HG02763 (cell line): ENCODE results near the gene ZNF496.
"Not testable (repeated sequence)": the region's sequence is repeated elsewhere in the genome, so short reads cannot be mapped to it uniquely, and the experiment has no call there.

Experiments
- ATAC-seq: cut with Tn5 transposase; IDR thresholded peaks from one replicate; pipeline ENCODE4 v1.9.1; 2021; ENCODE audit warnings: mild to moderate bottlenecking, moderate library complexity; ENCODE audit not compliant: unreplicated experiment

The ZNF496 gene

GRCh38 chr1:247331525-247332214 is at the start of gene ZNF496:
ZNF496 (minus strand) TSS chr1:247331867; CDS start chr1:247329578, 2,289 bp downstream.
- peak; percentile 61 for ATAC-seq

- ATAC-seq: no peak
These were observed 46.8 kb upstream of the ZNF496 start for GRCh38 chr1:247378334-247379073.

- ATAC-seq: not testable (repeated sequence)
These were observed 46.0 kb upstream of the ZNF496 start for GRCh38 chr1:247377656-247378055.

GRCh38 chr1:247376659-247377058 is 45.0 kb upstream of the ZNF496 start:
- no peak for ATAC-seq

- ATAC-seq: no peak
These were observed 44.1 kb upstream of the ZNF496 start for GRCh38 chr1:247375747-247376146.

- not testable (repeated sequence) for ATAC-seq
These were observed 43.1 kb upstream of the ZNF496 start for GRCh38 chr1:247374651-247375334.

- peak; percentile 74 for ATAC-seq
These were observed 42.1 kb upstream of the ZNF496 start for GRCh38 chr1:247373721-247374141.

- ATAC-seq: no peak
These were observed 40.2 kb upstream of the ZNF496 start for GRCh38 chr1:247371801-247372259.

- ATAC-seq: no peak
These were observed 39.4 kb upstream of the ZNF496 start for GRCh38 chr1:247370786-247371732.

GRCh38 chr1:247368490-247369145 is 37.0 kb upstream of the ZNF496 start:
- no peak for ATAC-seq

- ATAC-seq: no peak
These were observed 36.2 kb upstream of the ZNF496 start for GRCh38 chr1:247367786-247368422.

- no peak for ATAC-seq
These were observed 35.4 kb upstream of the ZNF496 start for GRCh38 chr1:247366926-247367645.

- not testable (repeated sequence) for ATAC-seq
These were observed 34.7 kb upstream of the ZNF496 start for GRCh38 chr1:247366345-247366744.

- no peak for ATAC-seq
These were observed 33.4 kb upstream of the ZNF496 start for GRCh38 chr1:247365023-247365422.

- not testable (repeated sequence) for ATAC-seq
These were observed 31.3 kb upstream of the ZNF496 start for GRCh38 chr1:247363000-247363399.

GRCh38 chr1:247362153-247362552 is 30.5 kb upstream of the ZNF496 start:
- no peak for ATAC-seq

- no peak for ATAC-seq
These were observed 29.5 kb upstream of the ZNF496 start for GRCh38 chr1:247360991-247361731.
